GM12878 (cell line): ENCODE results near the gene DNAJC4. TPM values are rescaled to one million over a fixed set of nuclear protein-coding genes. Genes with fewer than 3 reads are reported as not detected.
A peak's percentile ranks its signal among the peaks of the same experiment; 100 is the strongest.

Experiments
- ATAC-seq: fragments of 200-7000 bp; cut with Tn5 transposase; 3 replicates; pipeline ENCODE4 v1.9.1; 2020; ENCODE audit warnings: mild to moderate bottlenecking, moderate library complexity
- BruUV-seq: library from RNA; stranded (reverse); fragments of 400-500 nt; replicated peaks from 2 replicates; lab custom pipeline; 2021; lab: Mats Ljungman, UMichigan
- CTCF ChIA-PET: fragments of 300-600 bp; sonication (Branson Sonifier 250); formaldehyde crosslinking; extraction: SDS; loops from one replicate; lab custom pipeline; 2021; ENCODE audit warnings: inconsistent platforms; lab: Yijun Ruan, JAX
- POLR2A ChIA-PET: fragments of 350-600 bp; formaldehyde crosslinking; extraction: SDS; loops from one replicate; lab custom pipeline; 2021; ENCODE audit warnings: inconsistent platforms; lab: Charles Lee
- RAD21 ChIA-PET: fragments of 300-600 bp; sonication (Branson Sonifier 250); formaldehyde crosslinking; loops from one replicate; lab custom pipeline; 2023; ENCODE audit warnings: antibody characterized with exemption; ENCODE audit not compliant: unreplicated experiment; lab: Charles Lee
- SMC1A ChIA-PET: fragments of 300-600 bp; sonication (Branson Sonifier 250); formaldehyde crosslinking; loops from one replicate; lab custom pipeline; 2023; ENCODE audit not compliant: unreplicated experiment, uncharacterized antibody; lab: Charles Lee
- DNase-seq: peaks from one replicate; pipeline ENCODE4 v3.0.0-alpha.2; 2011; ENCODE audit warnings: low read depth, low spot score
- FAIRE-seq: peaks from 3 replicates; lab custom pipeline; 2011; peaks lifted over from hg19 to GRCh38; lab: Jason Lieb, UNC
- H2AFZ ChIP-seq: 2 replicates; pipeline ENCODE4 v1.6.0; 2011; ENCODE audit warnings: low read depth, low read length, control low read depth; ENCODE audit not compliant: control insufficient read depth
- H3K27ac ChIP-seq: 2 replicates; pipeline ENCODE4 v1.5.1; 2011; ENCODE audit warnings: control low read depth; ENCODE audit not compliant: control insufficient read depth, insufficient read depth
- H3K27me3 ChIP-seq, 2 experiments: replicated peaks in 1 of 2; 2 replicates each; pipeline versions ENCODE4 v1.6.0 to v1.6.1; 2011; ENCODE audit warnings: low read length in 1 of 2; ENCODE audit not compliant: control insufficient read depth in 2 of 2, insufficient read depth in 2 of 2
- H3K36me3 ChIP-seq, 2 experiments: 2 replicates each; pipeline ENCODE4 v1.5.1; 2011; ENCODE audit warnings: low read length in 1 of 2; ENCODE audit not compliant: control insufficient read depth in 2 of 2, insufficient read depth in 2 of 2
- H3K4me1 ChIP-seq: 2 replicates; pipeline ENCODE4 v1.6.1; 2011; ENCODE audit warnings: mild to moderate bottlenecking, low read length, moderate library complexity, mixed read lengths; ENCODE audit not compliant: control insufficient read depth, insufficient read depth
- H3K4me2 ChIP-seq: 2 replicates; pipeline ENCODE4 v1.6.0; 2011; ENCODE audit warnings: control low read depth; ENCODE audit not compliant: control insufficient read depth, insufficient read depth
- H3K4me3 ChIP-seq: fragments of 200-600 bp; sonication (generic); 2 replicates; pipeline ENCODE4 v1.5.1; 2016
- H3K79me2 ChIP-seq: 2 replicates; pipeline ENCODE4 v1.6.0; 2011; ENCODE audit warnings: low read length; ENCODE audit not compliant: control insufficient read depth, insufficient read depth
- H3K9ac ChIP-seq: 2 replicates; pipeline ENCODE4 v1.8.0; 2011; ENCODE audit warnings: low read length, control low read depth, mixed read lengths; ENCODE audit not compliant: control insufficient read depth, insufficient read depth
- H3K9me3 ChIP-seq: replicated peaks from 3 replicates; pipeline ENCODE4 v1.5.1; 2011; ENCODE audit warnings: mild to moderate bottlenecking, low read length; ENCODE audit not compliant: control insufficient read depth, insufficient read depth
- H4K20me1 ChIP-seq: 2 replicates; pipeline ENCODE4 v1.6.0; 2011; ENCODE audit not compliant: control insufficient read depth, insufficient read depth
- E2F4 ChIP-seq: IDR thresholded peaks from 2 replicates; pipeline ENCODE4 v1.6.1; 2012; ENCODE audit warnings: low read depth, low read length, improper control_type of control experiment
- EP300 ChIP-seq, 2 experiments: fragments of 150-350 bp in 1 of 2; IDR thresholded peaks; 2 replicates each; pipeline ENCODE4 v1.6.1; 2011 to 2012; ENCODE audit warnings: low read depth in 2 of 2, low read length in 2 of 2, borderline replicate concordance in 1 of 2, improper control_type of control experiment in 1 of 2, inconsistent platforms in 1 of 2; ENCODE audit not compliant: control insufficient read depth in 1 of 2
- IKZF1 ChIP-seq: fragments of 450-650 bp; conservative IDR thresholded peaks from 2 replicates; pipeline ENCODE4 v1.6.1; 2017; ENCODE audit warnings: antibody characterized with exemption, mild to moderate bottlenecking
- JUNB ChIP-seq: IDR thresholded peaks from 2 replicates; pipeline ENCODE4 v1.6.1; 2016; ENCODE audit warnings: antibody characterized with exemption, mild to moderate bottlenecking
- MEF2B ChIP-seq: fragments of 450-650 bp; IDR thresholded peaks from 2 replicates; pipeline ENCODE4 v1.6.1; 2018; ENCODE audit warnings: mild to moderate bottlenecking, moderate library complexity; ENCODE audit not compliant: partially characterized antibody, poor library complexity, severe bottlenecking
- MYB ChIP-seq: fragments of 150-350 bp; IDR thresholded peaks from 2 replicates; pipeline ENCODE4 v1.6.1; 2014; ENCODE audit warnings: mild to moderate bottlenecking, low read depth, low read length, borderline replicate concordance
- PAX8 ChIP-seq: fragments of 450-650 bp; IDR thresholded peaks from 2 replicates; pipeline ENCODE4 v1.6.1; 2017; ENCODE audit warnings: mild to moderate bottlenecking, moderate library complexity
- PML ChIP-seq: IDR thresholded peaks from 2 replicates; pipeline ENCODE4 v1.6.1; 2012; ENCODE audit warnings: low read length, inconsistent platforms
- POU2F2 ChIP-seq: IDR thresholded peaks from 3 replicates; pipeline ENCODE4 v1.6.1; 2011; ENCODE audit warnings: low read depth, mild to moderate bottlenecking, low read length, borderline replicate concordance
- SP1 ChIP-seq: IDR thresholded peaks from one replicate; pipeline ENCODE4 v1.6.1; 2011; ENCODE audit warnings: low read depth, low read length
- USF2 ChIP-seq: IDR thresholded peaks from 2 replicates; pipeline ENCODE4 v1.6.1; 2011; ENCODE audit warnings: low read depth, low read length, improper control_type of control experiment, borderline replicate concordance
- ZBTB33 ChIP-seq: fragments of 450-650 bp; IDR thresholded peaks from 2 replicates; pipeline ENCODE4 v1.6.1; 2017; ENCODE audit warnings: mild to moderate bottlenecking
- ZBTB40 ChIP-seq: fragments of 450-650 bp; IDR thresholded peaks from 2 replicates; pipeline ENCODE4 v1.6.1; 2016; ENCODE audit warnings: mild to moderate bottlenecking, moderate library complexity, borderline replicate concordance
- ZZZ3 ChIP-seq: IDR thresholded peaks from 2 replicates; pipeline ENCODE4 v1.6.1; 2011; ENCODE audit warnings: low read depth; ENCODE audit not compliant: control insufficient read depth, insufficient read length
- WGBS: methylation state at CpG from one replicate; pipeline ENCODE4 v1.1.6; 2016; ENCODE audit warnings: low lambda C conversion rate; ENCODE audit not compliant: insufficient replicate concordance, insufficient coverage; ENCODE audit errors: missing lambda C conversion rate; 5-methylcytosine and 5-hydroxymethylcytosine counted together
- in situ Hi-C: fragments of 300-500 bp; cut with MboI; formaldehyde crosslinking; loops from 9 replicates; pipeline ENCODE4 v1.14.3; 2018; ENCODE audit warnings: mixed read lengths
- intact Hi-C: fragments of 100-400 bp; cut with micrococcal nuclease; formaldehyde crosslinking; loops from one replicate; pipeline ENCODE4 v1.14.2; 2022; ENCODE audit not compliant: unreplicated experiment
- polyA plus RNA-seq, 11 experiments: library from polyadenylated mRNA; depleted of rRNA in 4 of 11; unstranded in 6 of 11; stranded (reverse) in 5 of 11; fragments of >200 nt; fragmentation: Nextera tagmentation in 4 of 11; fragmentation: Illumina TruSeq in 1 of 11; extraction: Ambion mirVana in 4 of 11; extraction: Trizol in 1 of 11; gene quantifications; 1 replicate in 1 of 11; 2 replicates in 10 of 11; pipeline versions ENCODE4 v1.2.1 to v1.2.3, GENCODE V29; 2011 to 2016; ENCODE audit warnings: inconsistent platforms in 2 of 11, missing spikeins in 2 of 11, low read depth in 1 of 11
- total RNA-seq, 4 experiments: library from RNA; depleted of rRNA in 3 of 4; stranded (reverse); fragments of >200 nt in 3 of 4; fragmentation: Illumina TruSeq in 1 of 4; extraction: Trizol in 1 of 4; gene quantifications; 2 replicates each; pipeline versions ENCODE4 v1.2.1 to v1.2.3, GENCODE V29; 2013 to 2021

Gene DNAJC4
- total and polyA plus RNA-seq, 10 of the 15 experiments (the other 5 are each of a cell fraction or from before 2014, with no cell fraction given): 3.7 to 64.9 (median 30.1) TPM

- ChIA-PET POLR2A (interaction anchor here (0.6 to 6.2 kb wide), 5 partner anchors 11 to 75 kb away, joined by 3 to 92 read pairs (median 9); partner anchors contain the start of genes FERMT3, PRDX5 and TRMT112), SMC1A (interaction anchor here (1.5 kb wide), 1 partner anchor 10 kb away, joined by 6 read pairs; no protein-coding TSS in a partner anchor)
- no peaks in the 10 kb centered on the region; the same call in 1 of the 2 replicates for H4K20me1 ChIP-seq
- no peak overlapping the region for H2AFZ ChIP-seq
- no peak overlapping the region for H3K9ac ChIP-seq
- no peak for DNase-seq
- H3K4me3 ChIP-seq: no peak overlapping the region
- no peaks in the 10 kb centered on the region for H3K36me3 ChIP-seq
- peaks cover 15% of the 10 kb centered on the region for H3K79me2 ChIP-seq
- TF ChIP-seq MEF2B (no peak), ZBTB40 (no peak), IKZF1 (no peak), E2F4 (no peak), POU2F2 (no peak), JUNB (no peak), USF2 (no peak), PAX8 (no peak), ZZZ3 (no peak), EP300 (IDR thresholded peaks at IDR 0.05; ENCODE audit: borderline replicate concordance in 1 of 2, control insufficient read depth in 1 of 2, low read depth in 2 of 2, low read length in 2 of 2) (no peak), ZBTB33 (no peak), SP1 (no peak), PML (no peak), MYB (no peak)
- TF ChIP-seq, all 136 proteins: peak for 0
- WGBS: 99% methylated on average over 22 of the region's 22 CpGs
- H3K4me1 ChIP-seq: peaks cover 7% of the 10 kb centered on the region
- CTCF ChIA-PET: interaction anchor here (0.6 to 5.5 kb wide), 4 partner anchors 8 to 49 kb away, joined by 3 to 46 read pairs (median 22); partner anchors contain the start of genes CATSPERZ and ESRRA
- H3K27ac ChIP-seq: no peak overlapping the region
- no peaks in the 10 kb centered on the region for H3K27me3 ChIP-seq
- ATAC-seq (no peak), FAIRE-seq (no peak)
- no peak overlapping the region for H3K4me2 ChIP-seq
- in situ Hi-C loops: no loop called here
- TSS peak; percentile 21 for BruUV-seq
- RAD21 ChIA-PET: interaction anchor here (1.1 kb wide), 1 partner anchor 18 kb away, joined by 3 read pairs; the partner anchor contains the start of gene CATSPERZ
- H3K9me3 ChIP-seq: no peaks in the 10 kb centered on the region
- intact Hi-C loops: no loop called here
These were observed 51.8 kb downstream of the DNAJC4 start for GRCh38 chr11:64281957-64282770.
